ENCODE results near the gene FLVCR2. TPM values are rescaled to one million over a fixed set of nuclear protein-coding genes. Genes with fewer than 3 reads are reported as not detected.

The FLVCR2 gene
- total and polyA plus RNA-seq, 2 of the 13 experiments (the other 11 are each of a cell fraction or from before 2014, with no cell fraction given), result 9.9 to 10.5 TPM

DNA sequence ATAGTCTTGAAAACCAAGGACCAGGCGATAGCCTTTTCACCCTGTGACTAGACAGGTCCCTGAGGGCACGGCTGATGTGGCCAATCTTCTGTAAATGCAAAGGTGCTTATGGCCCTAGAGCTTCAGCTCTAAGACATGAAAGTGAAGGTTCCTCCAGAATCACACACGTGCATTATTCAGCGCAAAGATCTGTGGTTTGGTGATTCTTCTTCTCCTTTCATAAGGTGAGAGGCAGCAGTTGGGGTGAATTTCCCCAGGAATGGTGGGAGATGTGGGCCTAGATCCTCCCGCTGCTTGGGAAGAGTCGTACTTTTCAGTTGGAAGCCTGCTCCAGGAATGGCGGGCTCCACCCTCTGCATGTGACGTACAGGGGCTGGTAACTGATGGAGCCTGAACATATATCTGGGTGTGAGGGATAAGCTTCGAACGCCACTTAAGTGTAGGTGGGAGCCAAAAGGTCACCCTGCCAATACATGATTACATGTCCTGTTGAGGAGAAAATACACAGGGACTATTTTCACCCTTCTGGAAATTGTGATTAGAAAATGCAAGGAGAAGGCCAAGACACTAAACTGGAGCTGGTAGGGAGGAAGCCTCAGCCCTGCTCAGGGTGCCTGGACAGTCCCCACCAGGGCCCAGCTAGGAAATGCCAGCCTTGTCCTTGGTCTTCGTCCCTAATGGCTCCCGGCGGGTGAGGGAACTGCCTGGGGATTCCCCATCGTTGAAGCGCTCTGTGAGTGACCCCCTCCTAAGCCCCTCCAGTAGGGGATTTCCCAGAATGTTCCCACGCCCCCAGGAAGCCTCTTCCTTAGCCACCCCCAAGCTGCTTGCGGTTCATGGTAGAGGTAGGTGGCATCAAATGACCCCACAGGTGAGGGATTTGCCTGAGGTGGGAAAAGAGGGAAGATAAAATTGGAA is 38.6 kb upstream of the FLVCR2 start (continued):
- TF ChIP-seq, protein P1, sequence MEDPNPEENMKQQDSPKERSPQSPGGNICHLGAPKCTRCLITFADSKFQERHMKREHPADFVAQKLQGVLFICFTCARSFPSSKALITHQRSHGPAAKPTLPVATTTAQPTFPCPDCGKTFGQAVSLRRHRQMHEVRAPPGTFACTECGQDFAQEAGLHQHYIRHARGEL (CRISPR knock-in tag; IDR thresholded peaks at IDR 0.05), result no peak
- no peak for TF ChIP-seq ZNF451 (CRISPR knock-in tag; IDR thresholded peaks at IDR 0.05)
- no peak for TF ChIP-seq FOSL1 (CRISPR knock-in tag; IDR thresholded peaks at IDR 0.05; ENCODE audit: borderline replicate concordance)
- TF ChIP-seq, protein P2, sequence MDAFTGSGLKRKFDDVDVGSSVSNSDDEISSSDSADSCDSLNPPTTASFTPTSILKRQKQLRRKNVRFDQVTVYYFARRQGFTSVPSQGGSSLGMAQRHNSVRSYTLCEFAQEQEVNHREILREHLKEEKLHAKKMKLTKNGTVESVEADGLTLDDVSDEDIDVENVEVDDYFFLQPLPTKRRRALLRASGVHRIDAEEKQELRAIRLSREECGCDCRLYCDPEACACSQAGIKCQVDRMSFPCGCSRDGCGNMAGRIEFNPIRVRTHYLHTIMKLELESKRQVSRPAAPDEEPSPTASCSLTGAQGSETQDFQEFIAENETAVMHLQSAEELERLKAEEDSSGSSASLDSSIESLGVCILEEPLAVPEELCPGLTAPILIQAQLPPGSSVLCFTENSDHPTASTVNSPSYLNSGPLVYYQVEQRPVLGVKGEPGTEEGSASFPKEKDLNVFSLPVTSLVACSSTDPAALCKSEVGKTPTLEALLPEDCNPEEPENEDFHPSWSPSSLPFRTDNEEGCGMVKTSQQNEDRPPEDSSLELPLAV (CRISPR knock-in tag; conservative IDR thresholded peaks at IDR 0.05; ENCODE audit: low read depth), result no peak
- TF ChIP-seq MAZ (IDR thresholded peaks at IDR 0.05; ENCODE audit: borderline replicate concordance, low read depth, low read length), result no peak
- no peak for TF ChIP-seq MAZ (CRISPR knock-in tag; IDR thresholded peaks at IDR 0.05; ENCODE audit: low read depth)
- no peak for TF ChIP-seq FOSL2 (CRISPR knock-in tag; IDR thresholded peaks at IDR 0.05)
- TF ChIP-seq ATRX (CRISPR knock-in tag; IDR thresholded peaks at IDR 0.05; ENCODE audit: borderline replicate concordance), result no peak
- TF ChIP-seq NKX3-1 (CRISPR knock-in tag; IDR thresholded peaks at IDR 0.05), result no peak
- TF ChIP-seq, protein P3, sequence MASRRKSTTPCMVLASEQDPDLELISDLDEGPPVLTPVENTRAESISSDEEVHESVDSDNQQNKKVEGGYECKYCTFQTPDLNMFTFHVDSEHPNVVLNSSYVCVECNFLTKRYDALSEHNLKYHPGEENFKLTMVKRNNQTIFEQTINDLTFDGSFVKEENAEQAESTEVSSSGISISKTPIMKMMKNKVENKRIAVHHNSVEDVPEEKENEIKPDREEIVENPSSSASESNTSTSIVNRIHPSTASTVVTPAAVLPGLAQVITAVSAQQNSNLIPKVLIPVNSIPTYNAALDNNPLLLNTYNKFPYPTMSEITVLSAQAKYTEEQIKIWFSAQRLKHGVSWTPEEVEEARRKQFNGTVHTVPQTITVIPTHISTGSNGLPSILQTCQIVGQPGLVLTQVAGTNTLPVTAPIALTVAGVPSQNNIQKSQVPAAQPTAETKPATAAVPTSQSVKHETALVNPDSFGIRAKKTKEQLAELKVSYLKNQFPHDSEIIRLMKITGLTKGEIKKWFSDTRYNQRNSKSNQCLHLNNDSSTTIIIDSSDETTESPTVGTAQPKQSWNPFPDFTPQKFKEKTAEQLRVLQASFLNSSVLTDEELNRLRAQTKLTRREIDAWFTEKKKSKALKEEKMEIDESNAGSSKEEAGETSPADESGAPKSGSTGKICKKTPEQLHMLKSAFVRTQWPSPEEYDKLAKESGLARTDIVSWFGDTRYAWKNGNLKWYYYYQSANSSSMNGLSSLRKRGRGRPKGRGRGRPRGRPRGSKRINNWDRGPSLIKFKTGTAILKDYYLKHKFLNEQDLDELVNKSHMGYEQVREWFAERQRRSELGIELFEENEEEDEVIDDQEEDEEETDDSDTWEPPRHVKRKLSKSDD (CRISPR knock-in tag; IDR thresholded peaks at IDR 0.05; ENCODE audit: low read depth), result no peak
- TF ChIP-seq, protein P4, sequence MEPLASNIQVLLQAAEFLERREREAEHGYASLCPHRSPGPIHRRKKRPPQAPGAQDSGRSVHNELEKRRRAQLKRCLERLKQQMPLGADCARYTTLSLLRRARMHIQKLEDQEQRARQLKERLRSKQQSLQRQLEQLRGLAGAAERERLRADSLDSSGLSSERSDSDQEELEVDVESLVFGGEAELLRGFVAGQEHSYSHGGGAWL (CRISPR knock-in tag; IDR thresholded peaks at IDR 0.05), result no peak
- TF ChIP-seq ZFP82 (CRISPR knock-in tag; IDR thresholded peaks at IDR 0.05; ENCODE audit: borderline replicate concordance), result 0 out of 2 replicates have a peak, but pooled peaks have one; percentile 43
- no peak for TF ChIP-seq FOXM1 (CRISPR knock-in tag; IDR thresholded peaks at IDR 0.05)
- TF ChIP-seq ZNF382 (CRISPR knock-in tag; IDR thresholded peaks at IDR 0.05; ENCODE audit: borderline replicate concordance), result no peak
- TF ChIP-seq HNF4A (CRISPR knock-in tag; IDR thresholded peaks at IDR 0.05), result peak; percentile 60
- TF ChIP-seq, protein P5, sequence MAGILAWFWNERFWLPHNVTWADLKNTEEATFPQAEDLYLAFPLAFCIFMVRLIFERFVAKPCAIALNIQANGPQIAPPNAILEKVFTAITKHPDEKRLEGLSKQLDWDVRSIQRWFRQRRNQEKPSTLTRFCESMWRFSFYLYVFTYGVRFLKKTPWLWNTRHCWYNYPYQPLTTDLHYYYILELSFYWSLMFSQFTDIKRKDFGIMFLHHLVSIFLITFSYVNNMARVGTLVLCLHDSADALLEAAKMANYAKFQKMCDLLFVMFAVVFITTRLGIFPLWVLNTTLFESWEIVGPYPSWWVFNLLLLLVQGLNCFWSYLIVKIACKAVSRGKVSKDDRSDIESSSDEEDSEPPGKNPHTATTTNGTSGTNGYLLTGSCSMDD (CRISPR knock-in tag; IDR thresholded peaks at IDR 0.05), result no peak
- TF ChIP-seq TAF15 (IDR thresholded peaks at IDR 0.05; ENCODE audit: low read depth, low read length, poor library complexity, severe bottlenecking), result no peak
- no peak for TF ChIP-seq SKI (IDR thresholded peaks at IDR 0.05; ENCODE audit: partially characterized antibody)
- TF ChIP-seq, protein P6, sequence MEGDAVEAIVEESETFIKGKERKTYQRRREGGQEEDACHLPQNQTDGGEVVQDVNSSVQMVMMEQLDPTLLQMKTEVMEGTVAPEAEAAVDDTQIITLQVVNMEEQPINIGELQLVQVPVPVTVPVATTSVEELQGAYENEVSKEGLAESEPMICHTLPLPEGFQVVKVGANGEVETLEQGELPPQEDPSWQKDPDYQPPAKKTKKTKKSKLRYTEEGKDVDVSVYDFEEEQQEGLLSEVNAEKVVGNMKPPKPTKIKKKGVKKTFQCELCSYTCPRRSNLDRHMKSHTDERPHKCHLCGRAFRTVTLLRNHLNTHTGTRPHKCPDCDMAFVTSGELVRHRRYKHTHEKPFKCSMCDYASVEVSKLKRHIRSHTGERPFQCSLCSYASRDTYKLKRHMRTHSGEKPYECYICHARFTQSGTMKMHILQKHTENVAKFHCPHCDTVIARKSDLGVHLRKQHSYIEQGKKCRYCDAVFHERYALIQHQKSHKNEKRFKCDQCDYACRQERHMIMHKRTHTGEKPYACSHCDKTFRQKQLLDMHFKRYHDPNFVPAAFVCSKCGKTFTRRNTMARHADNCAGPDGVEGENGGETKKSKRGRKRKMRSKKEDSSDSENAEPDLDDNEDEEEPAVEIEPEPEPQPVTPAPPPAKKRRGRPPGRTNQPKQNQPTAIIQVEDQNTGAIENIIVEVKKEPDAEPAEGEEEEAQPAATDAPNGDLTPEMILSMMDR (CRISPR knock-in tag; IDR thresholded peaks at IDR 0.05), result no peak
- TF ChIP-seq NFKB2 (CRISPR knock-in tag; IDR thresholded peaks at IDR 0.05; ENCODE audit: borderline replicate concordance), result no peak
- TF ChIP-seq ZNF570 (CRISPR knock-in tag; IDR thresholded peaks at IDR 0.05; ENCODE audit: borderline replicate concordance), result no peak

Data from HepG2 (cell line).